Measurements from ENCODE around the gene LSAMP. TPM values are rescaled to one million over a fixed set of nuclear protein-coding genes. Genes with fewer than 3 reads are reported as not detected.

LSAMP gene
- total and polyA plus RNA-seq, 9 of the 15 experiments (the other 6 are each of a cell fraction or from before 2014, with no cell fraction given), result 0.09 to 0.11 TPM; not detected in 7

DNA sequence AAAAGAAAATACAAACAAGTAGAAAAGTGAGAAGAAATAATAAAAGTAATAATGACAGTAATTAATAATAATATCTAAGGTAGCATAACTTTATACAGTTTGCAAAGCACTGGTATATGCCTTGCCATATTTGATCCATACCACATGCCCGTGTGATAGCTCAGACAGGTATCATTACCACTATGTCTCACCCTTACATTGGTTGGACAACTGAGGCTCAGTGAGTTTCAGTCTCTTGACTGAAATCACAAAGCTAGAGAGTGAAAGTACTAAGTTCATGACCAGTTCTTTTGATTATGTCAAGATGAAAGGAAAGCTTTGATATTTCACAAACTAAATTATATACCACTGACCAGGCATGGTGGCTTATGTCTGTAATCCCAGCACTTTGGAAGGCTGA, 413.1 kb downstream of the LSAMP start (continued):
- TF ChIP-seq, protein P1, sequence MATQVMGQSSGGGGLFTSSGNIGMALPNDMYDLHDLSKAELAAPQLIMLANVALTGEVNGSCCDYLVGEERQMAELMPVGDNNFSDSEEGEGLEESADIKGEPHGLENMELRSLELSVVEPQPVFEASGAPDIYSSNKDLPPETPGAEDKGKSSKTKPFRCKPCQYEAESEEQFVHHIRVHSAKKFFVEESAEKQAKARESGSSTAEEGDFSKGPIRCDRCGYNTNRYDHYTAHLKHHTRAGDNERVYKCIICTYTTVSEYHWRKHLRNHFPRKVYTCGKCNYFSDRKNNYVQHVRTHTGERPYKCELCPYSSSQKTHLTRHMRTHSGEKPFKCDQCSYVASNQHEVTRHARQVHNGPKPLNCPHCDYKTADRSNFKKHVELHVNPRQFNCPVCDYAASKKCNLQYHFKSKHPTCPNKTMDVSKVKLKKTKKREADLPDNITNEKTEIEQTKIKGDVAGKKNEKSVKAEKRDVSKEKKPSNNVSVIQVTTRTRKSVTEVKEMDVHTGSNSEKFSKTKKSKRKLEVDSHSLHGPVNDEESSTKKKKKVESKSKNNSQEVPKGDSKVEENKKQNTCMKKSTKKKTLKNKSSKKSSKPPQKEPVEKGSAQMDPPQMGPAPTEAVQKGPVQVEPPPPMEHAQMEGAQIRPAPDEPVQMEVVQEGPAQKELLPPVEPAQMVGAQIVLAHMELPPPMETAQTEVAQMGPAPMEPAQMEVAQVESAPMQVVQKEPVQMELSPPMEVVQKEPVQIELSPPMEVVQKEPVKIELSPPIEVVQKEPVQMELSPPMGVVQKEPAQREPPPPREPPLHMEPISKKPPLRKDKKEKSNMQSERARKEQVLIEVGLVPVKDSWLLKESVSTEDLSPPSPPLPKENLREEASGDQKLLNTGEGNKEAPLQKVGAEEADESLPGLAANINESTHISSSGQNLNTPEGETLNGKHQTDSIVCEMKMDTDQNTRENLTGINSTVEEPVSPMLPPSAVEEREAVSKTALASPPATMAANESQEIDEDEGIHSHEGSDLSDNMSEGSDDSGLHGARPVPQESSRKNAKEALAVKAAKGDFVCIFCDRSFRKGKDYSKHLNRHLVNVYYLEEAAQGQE (IDR thresholded peaks at IDR 0.05; ENCODE audit: borderline replicate concordance), result no peak
- TF ChIP-seq, protein P1 (CRISPR knock-in tag; IDR thresholded peaks at IDR 0.05; ENCODE audit: low read depth), result no peak
- TF ChIP-seq ZNF696 (CRISPR knock-in tag; conservative IDR thresholded peaks at IDR 0.05), result no peak
- no peak for TF ChIP-seq SP1 (CRISPR knock-in tag; IDR thresholded peaks at IDR 0.05)
- TF ChIP-seq EHMT2 (IDR thresholded peaks at IDR 0.05), result no peak
- no peak for TF ChIP-seq TSC22D4 (tag; IDR thresholded peaks at IDR 0.05)
- TF ChIP-seq, protein P2, sequence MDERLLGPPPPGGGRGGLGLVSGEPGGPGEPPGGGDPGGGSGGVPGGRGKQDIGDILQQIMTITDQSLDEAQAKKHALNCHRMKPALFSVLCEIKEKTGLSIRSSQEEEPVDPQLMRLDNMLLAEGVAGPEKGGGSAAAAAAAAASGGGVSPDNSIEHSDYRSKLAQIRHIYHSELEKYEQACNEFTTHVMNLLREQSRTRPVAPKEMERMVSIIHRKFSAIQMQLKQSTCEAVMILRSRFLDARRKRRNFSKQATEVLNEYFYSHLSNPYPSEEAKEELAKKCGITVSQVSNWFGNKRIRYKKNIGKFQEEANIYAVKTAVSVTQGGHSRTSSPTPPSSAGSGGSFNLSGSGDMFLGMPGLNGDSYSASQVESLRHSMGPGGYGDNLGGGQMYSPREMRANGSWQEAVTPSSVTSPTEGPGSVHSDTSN (CRISPR knock-in tag; IDR thresholded peaks at IDR 0.05; ENCODE audit: low read depth), result no peak
- TF ChIP-seq, protein P2 (tag; conservative IDR thresholded peaks at IDR 0.05; ENCODE audit: low read depth), result no peak
- TF ChIP-seq, protein P3, sequence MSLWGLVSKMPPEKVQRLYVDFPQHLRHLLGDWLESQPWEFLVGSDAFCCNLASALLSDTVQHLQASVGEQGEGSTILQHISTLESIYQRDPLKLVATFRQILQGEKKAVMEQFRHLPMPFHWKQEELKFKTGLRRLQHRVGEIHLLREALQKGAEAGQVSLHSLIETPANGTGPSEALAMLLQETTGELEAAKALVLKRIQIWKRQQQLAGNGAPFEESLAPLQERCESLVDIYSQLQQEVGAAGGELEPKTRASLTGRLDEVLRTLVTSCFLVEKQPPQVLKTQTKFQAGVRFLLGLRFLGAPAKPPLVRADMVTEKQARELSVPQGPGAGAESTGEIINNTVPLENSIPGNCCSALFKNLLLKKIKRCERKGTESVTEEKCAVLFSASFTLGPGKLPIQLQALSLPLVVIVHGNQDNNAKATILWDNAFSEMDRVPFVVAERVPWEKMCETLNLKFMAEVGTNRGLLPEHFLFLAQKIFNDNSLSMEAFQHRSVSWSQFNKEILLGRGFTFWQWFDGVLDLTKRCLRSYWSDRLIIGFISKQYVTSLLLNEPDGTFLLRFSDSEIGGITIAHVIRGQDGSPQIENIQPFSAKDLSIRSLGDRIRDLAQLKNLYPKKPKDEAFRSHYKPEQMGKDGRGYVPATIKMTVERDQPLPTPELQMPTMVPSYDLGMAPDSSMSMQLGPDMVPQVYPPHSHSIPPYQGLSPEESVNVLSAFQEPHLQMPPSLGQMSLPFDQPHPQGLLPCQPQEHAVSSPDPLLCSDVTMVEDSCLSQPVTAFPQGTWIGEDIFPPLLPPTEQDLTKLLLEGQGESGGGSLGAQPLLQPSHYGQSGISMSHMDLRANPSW (CRISPR knock-in tag; IDR thresholded peaks at IDR 0.05), result no peak
- no peak for TF ChIP-seq POLR2H (tag; IDR thresholded peaks at IDR 0.05; ENCODE audit: low read depth)
- TF ChIP-seq DIDO1 (tag; IDR thresholded peaks at IDR 0.05; ENCODE audit: low read depth), result no peak
- no peak for TF ChIP-seq PML (IDR thresholded peaks at IDR 0.05; ENCODE audit: low read length)
